GM18870 (cell line): ENCODE measurements around the gene PPP2R5B.
"Not testable (repeated sequence)": the region's sequence is repeated elsewhere in the genome, so short reads cannot be mapped to it uniquely, and the experiment has no call there.

Experiments
- ATAC-seq: cut with Tn5 transposase; IDR thresholded peaks from one replicate; pipeline ENCODE4 v1.9.1; 2021; ENCODE audit warnings: moderate library complexity; ENCODE audit not compliant: unreplicated experiment

PPP2R5B gene

GRCh38 chr11:64971421-64972233, 47.1 kb downstream of the PPP2R5B start, which contains the start of gene MAJIN:
Gene MAJIN, minus strand, starts transcription at chr11:64972108. Its CDS starts 12,703 bp downstream, at chr11:64959405.
- no peak for ATAC-seq

- no peak for ATAC-seq
These were observed 49.6 kb downstream of the PPP2R5B start for GRCh38 chr11:64974124-64974523.

GRCh38 chr11:64976651-64977050, 52.2 kb downstream of the PPP2R5B start:
- ATAC-seq: no peak

GRCh38 chr11:64983339-64983738, 58.9 kb downstream of the PPP2R5B start:
- not testable (repeated sequence) for ATAC-seq
